Measurements from ENCODE around the gene ZNF653.

GRCh38 chr19:11465600-11465999 lies 40.0 kb downstream of the ZNF653 start:
- TF ChIP-seq RFX1 (IDR thresholded peaks at IDR 0.05), result no peak
- no peak for TF ChIP-seq ATF1 (CRISPR knock-in tag; IDR thresholded peaks at IDR 0.05)
- TF ChIP-seq ATF1 (tag; IDR thresholded peaks at IDR 0.05), result no peak
- no peak for TF ChIP-seq CTCF (IDR thresholded peaks at IDR 0.05 in 2 of 3, conservative IDR thresholded peaks at IDR 0.05 in 1 of 3; ENCODE audit: insufficient read depth in 2 of 3, low read depth in 1 of 3, low read length in 3 of 3)
- no peak for TF ChIP-seq NRF1 (conservative IDR thresholded peaks at IDR 0.05 in 1 of 2, IDR thresholded peaks at IDR 0.05 in 1 of 2)
- no peak for TF ChIP-seq CEBPB (tag; IDR thresholded peaks at IDR 0.05)
- no peak for TF ChIP-seq HDGF (IDR thresholded peaks at IDR 0.05)
- TF ChIP-seq, protein P1, sequence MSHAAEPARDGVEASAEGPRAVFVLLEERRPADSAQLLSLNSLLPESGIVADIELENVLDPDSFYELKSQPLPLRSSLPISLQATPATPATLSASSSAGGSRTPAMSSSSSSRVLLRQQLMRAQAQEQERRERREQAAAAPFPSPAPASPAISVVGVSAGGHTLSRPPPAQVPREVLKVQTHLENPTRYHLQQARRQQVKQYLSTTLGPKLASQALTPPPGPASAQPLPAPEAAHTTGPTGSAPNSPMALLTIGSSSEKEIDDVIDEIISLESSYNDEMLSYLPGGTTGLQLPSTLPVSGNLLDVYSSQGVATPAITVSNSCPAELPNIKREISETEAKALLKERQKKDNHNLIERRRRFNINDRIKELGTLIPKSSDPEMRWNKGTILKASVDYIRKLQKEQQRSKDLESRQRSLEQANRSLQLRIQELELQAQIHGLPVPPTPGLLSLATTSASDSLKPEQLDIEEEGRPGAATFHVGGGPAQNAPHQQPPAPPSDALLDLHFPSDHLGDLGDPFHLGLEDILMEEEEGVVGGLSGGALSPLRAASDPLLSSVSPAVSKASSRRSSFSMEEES (CRISPR knock-in tag; IDR thresholded peaks at IDR 0.05), result no peak
- TF ChIP-seq CBFB (CRISPR knock-in tag; IDR thresholded peaks at IDR 0.05), result no peak
- TF ChIP-seq ZNF24 (IDR thresholded peaks at IDR 0.05), result no peak
- no peak for TF ChIP-seq GTF2F1 (IDR thresholded peaks at IDR 0.05; ENCODE audit: low read depth, low read length)
- no peak for TF ChIP-seq KLF6 (CRISPR knock-in tag; IDR thresholded peaks at IDR 0.05; ENCODE audit: borderline replicate concordance)

All from K562 (cell line).